Calu3 (cell line): ENCODE data around the gene MAFF. TPM values are rescaled to one million over a fixed set of nuclear protein-coding genes. Genes with fewer than 3 reads are reported as not detected.
A peak's percentile ranks its signal among the peaks of the same experiment; 100 is the strongest.

ENCODE experiments used
- BruUV-seq: library from RNA; stranded (reverse); fragments of 400-500 nt; replicated peaks from 2 replicates; lab custom pipeline; 2021; lab: Mats Ljungman, UMichigan
- CTCF ChIA-PET: fragments of 300-600 bp; sonication (Branson Sonifier 250); formaldehyde crosslinking; loops from one replicate; lab custom pipeline; 2022; ENCODE audit warnings: antibody characterized with exemption; lab: Charles Lee
- DNase-seq: peaks from one replicate; pipeline ENCODE4 v3.0.0; 2022
- H3K27ac Mint-ChIP-seq: one replicate; pipeline ENCODE4 v1.8.0; 2022; ENCODE audit warnings: mixed read lengths; ENCODE audit not compliant: unreplicated experiment
- H3K27me3 Mint-ChIP-seq: one replicate; pipeline ENCODE4 v1.8.0; 2022; ENCODE audit warnings: mixed read lengths; ENCODE audit not compliant: unreplicated experiment
- H3K36me3 Mint-ChIP-seq: one replicate; pipeline ENCODE4 v1.8.0; 2022; ENCODE audit warnings: mild to moderate bottlenecking, moderate library complexity, mixed read lengths; ENCODE audit not compliant: insufficient read depth, unreplicated experiment
- H3K4me1 Mint-ChIP-seq: one replicate; pipeline ENCODE4 v1.8.0; 2022; ENCODE audit warnings: mild to moderate bottlenecking, low read depth, mixed read lengths; ENCODE audit not compliant: unreplicated experiment
- H3K4me3 Mint-ChIP-seq: one replicate; pipeline ENCODE4 v1.8.0; 2022; ENCODE audit warnings: mild to moderate bottlenecking, low read depth, moderate library complexity, mixed read lengths; ENCODE audit not compliant: unreplicated experiment
- H3K9me3 Mint-ChIP-seq: one replicate; pipeline ENCODE4 v1.8.0; 2022; ENCODE audit warnings: low read depth, mixed read lengths; ENCODE audit not compliant: unreplicated experiment
- intact Hi-C: fragments of 100-400 bp; cut with micrococcal nuclease; formaldehyde crosslinking; loops from one replicate; pipeline ENCODE4 v1.10.0; 2022; ENCODE audit not compliant: unreplicated experiment
- total RNA-seq: library from RNA; stranded (reverse); gene quantifications from 2 replicates; pipeline ENCODE4 v1.2.3, GENCODE V29; 2022
- TF ChIP-seq, protein P1 (sequence below): fragments of 200-600 bp; IDR thresholded peaks from one replicate; pipeline ENCODE4 v1.8.0; 2022; ENCODE audit warnings: antibody characterized with exemption; ENCODE audit not compliant: unreplicated experiment

MAFF gene
- total RNA-seq, 1 experiment from 2014 or later = 62.4 TPM

DNA sequence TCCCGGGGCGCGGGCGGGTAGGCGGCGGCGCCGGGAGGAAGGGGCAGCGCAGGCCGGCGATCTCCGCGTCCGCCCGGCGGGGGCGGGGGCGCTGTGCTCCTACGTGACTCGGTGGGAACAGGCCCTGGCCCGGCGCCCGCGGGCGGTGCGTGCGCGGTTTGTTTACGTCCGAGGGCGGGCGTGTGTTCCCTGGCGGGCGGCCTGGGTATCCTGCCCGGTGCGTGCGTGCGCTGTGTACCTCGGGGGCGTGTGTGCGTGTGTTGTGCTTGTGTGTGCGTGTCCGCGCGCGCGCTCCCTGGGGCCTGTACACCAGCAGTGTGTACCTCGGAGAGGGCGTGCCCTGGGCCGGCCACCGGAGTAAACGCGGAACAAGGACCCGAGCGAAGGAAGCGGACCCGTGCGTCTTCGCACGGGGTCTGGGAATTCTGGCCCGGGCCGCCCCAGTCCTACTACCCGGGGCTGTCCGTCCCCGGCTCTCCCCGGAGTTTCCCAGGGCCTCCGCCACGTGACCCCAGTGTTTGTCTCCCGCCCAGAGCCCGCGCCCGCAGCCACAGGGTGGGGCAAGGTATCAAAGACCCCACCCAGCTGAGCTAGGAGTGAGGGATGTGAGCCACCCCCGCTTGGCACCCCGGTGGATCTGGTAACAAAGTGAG is 769 bp downstream of the MAFF start:
- BruUV-seq = TSS peak; percentile 87
- Mint-ChIP-seq H3K36me3 (peaks cover 64% of the 10 kb centered on the region), H3K9me3 (no peaks in the 10 kb centered on the region), H3K4me1 (peaks cover 39% of the 10 kb centered on the region), H3K4me3 (peak overlapping the region; percentile 78), H3K27ac (peak overlapping the region; percentile 82), H3K27me3 (no peaks in the 10 kb centered on the region)
- CTCF ChIA-PET = interaction anchor here (0.9 to 1.3 kb wide), 3 partner anchors 21 to 88 kb away, joined by 3 to 8 read pairs (median 4); partner anchors contain the start of gene PLA2G6
- intact Hi-C loops = loop anchor here (1.0 kb wide), 1 partner anchor 37 kb away; no protein-coding TSS in a partner anchor
- TF ChIP-seq, protein P1, sequence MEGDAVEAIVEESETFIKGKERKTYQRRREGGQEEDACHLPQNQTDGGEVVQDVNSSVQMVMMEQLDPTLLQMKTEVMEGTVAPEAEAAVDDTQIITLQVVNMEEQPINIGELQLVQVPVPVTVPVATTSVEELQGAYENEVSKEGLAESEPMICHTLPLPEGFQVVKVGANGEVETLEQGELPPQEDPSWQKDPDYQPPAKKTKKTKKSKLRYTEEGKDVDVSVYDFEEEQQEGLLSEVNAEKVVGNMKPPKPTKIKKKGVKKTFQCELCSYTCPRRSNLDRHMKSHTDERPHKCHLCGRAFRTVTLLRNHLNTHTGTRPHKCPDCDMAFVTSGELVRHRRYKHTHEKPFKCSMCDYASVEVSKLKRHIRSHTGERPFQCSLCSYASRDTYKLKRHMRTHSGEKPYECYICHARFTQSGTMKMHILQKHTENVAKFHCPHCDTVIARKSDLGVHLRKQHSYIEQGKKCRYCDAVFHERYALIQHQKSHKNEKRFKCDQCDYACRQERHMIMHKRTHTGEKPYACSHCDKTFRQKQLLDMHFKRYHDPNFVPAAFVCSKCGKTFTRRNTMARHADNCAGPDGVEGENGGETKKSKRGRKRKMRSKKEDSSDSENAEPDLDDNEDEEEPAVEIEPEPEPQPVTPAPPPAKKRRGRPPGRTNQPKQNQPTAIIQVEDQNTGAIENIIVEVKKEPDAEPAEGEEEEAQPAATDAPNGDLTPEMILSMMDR = no peak
- DNase-seq = peak; percentile 80

DNA sequence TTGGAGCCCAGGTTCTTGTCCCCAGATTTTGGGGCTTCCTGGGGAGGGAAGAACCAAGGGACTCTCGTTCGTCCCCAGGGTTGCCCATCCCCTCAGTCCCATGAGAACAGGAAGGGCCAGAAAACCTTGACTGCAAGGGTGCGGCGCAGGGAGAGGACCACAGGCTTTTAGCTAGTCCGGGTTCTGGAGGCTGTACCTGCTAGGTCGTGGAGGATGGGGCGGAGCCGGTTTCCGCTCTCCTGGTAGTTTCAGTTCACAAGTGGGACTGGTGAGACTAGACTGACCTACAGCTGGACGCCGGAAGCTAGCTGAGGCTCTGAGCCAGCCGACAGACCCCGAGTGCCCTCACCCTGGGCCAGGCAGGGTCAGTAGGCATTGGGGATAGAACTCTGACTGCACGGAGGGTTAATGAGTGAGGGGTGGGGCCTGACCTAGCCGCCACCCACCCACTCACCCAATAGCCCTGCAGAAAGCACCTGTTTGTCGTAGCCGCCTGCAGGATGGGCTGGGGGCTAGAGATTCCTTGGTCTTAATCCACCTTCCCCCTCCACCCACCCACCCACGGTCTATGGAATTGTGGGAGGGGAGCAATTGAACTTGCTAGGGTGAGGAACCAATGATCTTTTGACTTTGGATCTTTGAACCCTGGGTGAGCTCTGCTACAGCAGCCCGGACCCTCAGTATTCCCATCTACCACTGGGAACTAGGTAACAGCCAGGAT is 1.5 kb downstream of the MAFF start:
- CTCF ChIA-PET = interaction anchor here (0.5 to 1.7 kb wide), 4 partner anchors 9 to 53 kb away, joined by 3 to 5 read pairs (median 4); no protein-coding TSS in a partner anchor
- H3K27me3 Mint-ChIP-seq = no peaks in the 10 kb centered on the region
- peak; percentile 71 for DNase-seq
- H3K9me3 Mint-ChIP-seq = no peaks in the 10 kb centered on the region
- TF ChIP-seq, protein P1 = no peak
- BruUV-seq = no TSS peak
- intact Hi-C loops = loop anchor here (1.0 kb wide), 1 partner anchor 36 kb away; no protein-coding TSS in a partner anchor
- H3K4me1 Mint-ChIP-seq = peaks cover 39% of the 10 kb centered on the region
- H3K4me3 Mint-ChIP-seq = peak overlapping the region; percentile 78
- peaks cover 71% of the 10 kb centered on the region for H3K36me3 Mint-ChIP-seq
- H3K27ac Mint-ChIP-seq = peak overlapping the region; percentile 82

DNA sequence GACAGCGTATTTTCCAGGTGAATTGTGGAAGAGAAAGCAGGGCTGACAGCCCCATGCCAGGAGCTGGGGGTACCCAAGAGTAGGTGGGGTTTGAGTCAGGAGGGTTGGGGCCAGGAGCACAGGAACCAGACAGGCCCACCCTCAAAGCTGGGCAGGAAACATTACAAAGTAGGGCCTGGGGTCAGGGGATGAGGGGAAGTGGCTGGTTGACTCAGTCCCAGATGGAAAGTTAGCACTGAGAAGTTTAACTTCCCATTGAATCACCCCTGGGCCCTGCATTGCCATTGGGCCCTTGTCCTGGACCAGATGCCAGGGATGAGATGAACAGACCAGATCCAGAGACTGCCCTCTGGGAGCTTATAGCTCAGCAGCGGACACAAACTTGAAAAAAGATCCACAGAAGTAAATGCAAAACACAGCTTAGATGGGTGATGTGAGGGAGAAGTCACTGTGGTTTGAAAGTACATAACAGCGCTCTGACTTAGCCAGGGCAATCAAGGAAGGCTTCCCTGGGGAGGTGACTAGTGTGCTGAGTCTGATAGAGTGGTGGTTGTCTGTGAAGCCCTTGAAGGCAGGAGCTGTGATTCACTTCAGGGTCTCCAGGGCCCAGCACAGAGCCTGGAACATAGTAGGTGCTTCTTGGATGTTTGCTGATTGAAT is 2.2 kb downstream of the MAFF start:
- intact Hi-C loops = loop anchor here (1.0 kb wide), 1 partner anchor 35 kb away; no protein-coding TSS in a partner anchor
- Mint-ChIP-seq H3K27ac (peak overlapping the region; percentile 82), H3K4me3 (peak overlapping the region; percentile 78), H3K4me1 (peaks cover 39% of the 10 kb centered on the region), H3K9me3 (no peaks in the 10 kb centered on the region), H3K27me3 (no peaks in the 10 kb centered on the region), H3K36me3 (peaks cover 79% of the 10 kb centered on the region)
- BruUV-seq = TSS peak; percentile 28
- CTCF ChIA-PET = interaction anchor here (0.5 to 1.7 kb wide), 4 partner anchors 8 to 52 kb away, joined by 3 to 5 read pairs (median 4); no protein-coding TSS in a partner anchor
- TF ChIP-seq, protein P1 = no peak
- no peak for DNase-seq

DNA sequence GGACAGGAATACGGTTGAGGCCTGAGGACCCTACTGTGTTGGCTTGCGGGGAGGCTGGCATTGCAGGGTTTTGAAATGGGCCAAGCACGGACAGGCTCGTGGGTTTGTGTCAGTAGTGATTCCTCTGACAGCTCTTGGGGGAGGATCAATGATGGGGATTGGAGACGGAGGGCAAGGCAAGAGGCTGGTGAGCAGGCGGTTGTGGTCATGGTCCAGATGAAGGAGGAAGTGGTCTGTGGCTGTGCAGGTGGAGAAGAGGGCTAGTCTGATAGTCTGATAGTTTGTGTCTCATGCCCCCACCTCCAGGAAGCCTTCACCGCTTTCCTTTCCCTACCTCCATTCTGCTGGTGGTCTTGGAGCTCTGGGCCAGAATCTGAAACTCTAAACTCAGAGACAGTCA is 3.0 kb downstream of the MAFF start:
- DNase-seq = no peak
- Mint-ChIP-seq H3K4me1 (peaks cover 39% of the 10 kb centered on the region), H3K9me3 (no peaks in the 10 kb centered on the region), H3K36me3 (peaks cover 87% of the 10 kb centered on the region), H3K4me3 (peak overlapping the region; percentile 78), H3K27me3 (no peaks in the 10 kb centered on the region), H3K27ac (peak overlapping the region; percentile 82)
- CTCF ChIA-PET = interaction anchor here (1.7 kb wide), 1 partner anchor 34 kb away, joined by 4 read pairs; no protein-coding TSS in a partner anchor
- BruUV-seq = no TSS peak
- TF ChIP-seq, protein P1 = no peak
- intact Hi-C loops = no loop called here
